ENCODE data around the gene BNC2. TPM values are rescaled to one million over a fixed set of nuclear protein-coding genes. Genes with fewer than 3 reads are reported as not detected.

Gene BNC2
- total RNA-seq, 1 experiment from 2014 or later, result 43.6 TPM

- no peak overlapping the region for H3T11ph ChIP-seq (ENCODE audit: low read length)
- no peak overlapping the region for H2BK5ac ChIP-seq (ENCODE audit: insufficient read length, low read length)
- H3K4me2 ChIP-seq (ENCODE audit: insufficient read depth, insufficient read length, low read length), result no peak overlapping the region
- no peaks in the 10 kb centered on the region for H3K79me2 ChIP-seq (ENCODE audit: insufficient read depth, low read length)
- H3K4me1 ChIP-seq (ENCODE audit: insufficient read depth, low read length), result peaks cover 2% of the 10 kb centered on the region; the same call in 1 of the 2 replicates
- H3K14ac ChIP-seq (ENCODE audit: insufficient read depth, low read length), result no peak overlapping the region
- WGBS (ENCODE audit: extremely low coverage, insufficient read length, low lambda C conversion rate), result no CpG with 5 or more reads among the region's 6 CpGs
- H3K4ac ChIP-seq (ENCODE audit: low read depth, low read length), result no peak overlapping the region
- Mint-ChIP-seq H3K9me3 (no peaks in the 10 kb centered on the region), H3K4me3 (no peak overlapping the region), H3K27me3 (ENCODE audit: low read depth) (no peaks in the 10 kb centered on the region), H3K27ac (peak overlapping the region; percentile 81 to 93 (median 90)), H3K36me3 (ENCODE audit: insufficient read depth in 1 of 3, low read depth in 3 of 3) (no peaks in the 10 kb centered on the region), H3K4me1 (peaks cover 51 to 71% of the 10 kb centered on the region in 2 experiments)
- no peak overlapping the region for H3K23ac ChIP-seq (ENCODE audit: insufficient read length, low read depth, low read length)
- no peak overlapping the region for H4K8ac ChIP-seq (replicated peaks; ENCODE audit: insufficient read length, low read depth, low read length)
- no peaks in the 10 kb centered on the region for H3K27me3 ChIP-seq (ENCODE audit: insufficient read depth, low read length)
- H4K20me1 ChIP-seq (ENCODE audit: control insufficient read depth, insufficient read depth, insufficient read length), result no peaks in the 10 kb centered on the region
- no peak overlapping the region for H2AK5ac ChIP-seq (ENCODE audit: insufficient read length, low read length)
- H3K56ac ChIP-seq (ENCODE audit: insufficient read length, low read depth, low read length), result no peak overlapping the region
- H3K9ac ChIP-seq (ENCODE audit: extremely low read depth, insufficient read length, low read length), result no peak overlapping the region
- no peak for DNase-seq
- no peak overlapping the region for H2AFZ ChIP-seq (ENCODE audit: low read length)
- no peaks in the 10 kb centered on the region for H3K9me3 ChIP-seq (ENCODE audit: control insufficient read depth, low read depth, low read length)
- no peaks in the 10 kb centered on the region for H3K23me2 ChIP-seq (ENCODE audit: insufficient read length, low read depth, low read length, poor library complexity, severe bottlenecking)
- H2BK12ac ChIP-seq (ENCODE audit: insufficient read length, low read depth, low read length), result no peak overlapping the region
- H4K91ac ChIP-seq (ENCODE audit: insufficient read length, low read depth, low read length), result no peak overlapping the region
- no peak overlapping the region for H3K27ac ChIP-seq (ENCODE audit: insufficient read length, low read depth, low read length)
- no peak overlapping the region for H2BK15ac ChIP-seq (ENCODE audit: low read depth, low read length)
- H2BK20ac ChIP-seq (ENCODE audit: low read depth, low read length, poor library complexity, severe bottlenecking), result no peak overlapping the region
- no peak overlapping the region for H2BK120ac ChIP-seq (ENCODE audit: low read depth, low read length, poor library complexity, severe bottlenecking)
- no peaks in the 10 kb centered on the region for H3K79me1 ChIP-seq (ENCODE audit: insufficient read depth, low read depth, low read length, poor library complexity, severe bottlenecking)
- H3K18ac ChIP-seq (ENCODE audit: insufficient read length, low read depth, low read length), result no peak overlapping the region
- H4K5ac ChIP-seq (ENCODE audit: insufficient read length, low read depth, low read length), result no peak overlapping the region
- no peak for TF ChIP-seq CTCF (conservative IDR thresholded peaks at IDR 0.05)
Observed at GRCh38 chr9:16459421-16460148, 410.9 kb downstream of the BNC2 start.

Data from H9 (cell line).